HepG2 (cell line): ENCODE results near the gene RNU7-1. TPM values are rescaled to one million over a fixed set of nuclear protein-coding genes. Genes with fewer than 3 reads are reported as not detected.

Experiments
- ATAC-seq: fragments of 200-7000 bp; cut with Tn5 transposase; 3 replicates; pipeline ENCODE4 v1.9.1; 2020; ENCODE audit warnings: mild to moderate bottlenecking, moderate library complexity
- BruUV-seq: library from RNA; stranded (reverse); fragments of 400-500 nt; replicated peaks from 2 replicates; lab custom pipeline; 2021; lab: Mats Ljungman, UMichigan
- CTCF ChIA-PET: fragments of 300-600 bp; formaldehyde crosslinking; extraction: SDS; loops from one replicate; lab custom pipeline; 2021; ENCODE audit warnings: low total read pairs, inconsistent platforms, low intra/inter-chr PET ratio; lab: Yijun Ruan, JAX
- POLR2A ChIA-PET: fragments of 350-600 bp; sonication (Branson Sonifier 250); formaldehyde crosslinking; loops from one replicate; lab custom pipeline; 2020; ENCODE audit warnings: antibody characterized with exemption, inconsistent platforms; lab: Yijun Ruan, JAX
- DNase-seq: peaks from one replicate; pipeline ENCODE4 v3.0.0-alpha.2; 2015; ENCODE audit warnings: low spot score
- FAIRE-seq: peaks from 3 replicates; lab custom pipeline; 2011; peaks lifted over from hg19 to GRCh38; lab: Jason Lieb, UNC
- H2AFZ ChIP-seq: one replicate; pipeline ENCODE4 v1.6.1; 2011; ENCODE audit warnings: low read length, inconsistent platforms
- H3K27ac ChIP-seq: fragments of 300-600 bp; 3 replicates; pipeline ENCODE4 v1.8.0; 2011; ENCODE audit warnings: mixed run types, mild to moderate bottlenecking, mixed read lengths, low read length, inconsistent platforms; ENCODE audit not compliant: insufficient read depth; ENCODE audit errors: extremely low read length
- H3K27me3 ChIP-seq, 2 experiments: fragments of 200-600 bp in 1 of 2; 2 replicates in 1 of 2; 3 replicates in 1 of 2; pipeline versions ENCODE4 v1.6.0 to v1.8.0; 2011; ENCODE audit warnings: low read length in 2 of 2, mild to moderate bottlenecking in 2 of 2, moderate library complexity in 2 of 2, inconsistent platforms in 1 of 2; ENCODE audit not compliant: insufficient read depth in 2 of 2, control insufficient read depth in 1 of 2
- H3K36me3 ChIP-seq, 2 experiments: fragments of 200-600 bp in 1 of 2; replicated peaks in 1 of 2; 2 replicates in 1 of 2; 3 replicates in 1 of 2; pipeline versions ENCODE4 v1.5.1 to v1.8.0; 2011; ENCODE audit warnings: low read length in 2 of 2, inconsistent platforms in 1 of 2; ENCODE audit not compliant: insufficient read depth in 2 of 2, control insufficient read depth in 1 of 2
- H3K4me1 ChIP-seq: 2 replicates; pipeline ENCODE4 v1.5.1; 2012; ENCODE audit warnings: low read length, inconsistent platforms; ENCODE audit not compliant: insufficient read depth
- H3K4me2 ChIP-seq: 2 replicates; pipeline ENCODE4 v1.6.0; 2011; ENCODE audit warnings: low read depth, low read length, inconsistent platforms
- H3K4me3 ChIP-seq, 3 experiments: fragments of 200-600 bp in 1 of 3; sonication (generic), shearing (Covaris generic) in 1 of 3; replicated peaks in 1 of 3; 2 replicates each; pipeline ENCODE4 v1.5.1; 2011 to 2016; ENCODE audit warnings: low read length in 3 of 3, inconsistent platforms in 2 of 3, low read depth in 2 of 3, mild to moderate bottlenecking in 2 of 3, control low read depth in 1 of 3, mixed read lengths in 1 of 3; ENCODE audit not compliant: insufficient read depth in 1 of 3
- H3K79me2 ChIP-seq: one replicate; pipeline ENCODE4 v1.6.1; 2011; ENCODE audit warnings: low read length, inconsistent platforms; ENCODE audit not compliant: insufficient read depth
- H3K9ac ChIP-seq: 2 replicates; pipeline ENCODE4 v1.6.0; 2011; ENCODE audit warnings: mild to moderate bottlenecking, low read depth, low read length, inconsistent platforms; ENCODE audit not compliant: insufficient read depth
- H3K9me3 ChIP-seq: 2 replicates; pipeline ENCODE4 v1.5.1; 2012; ENCODE audit warnings: mild to moderate bottlenecking, low read length
- H4K20me1 ChIP-seq: 2 replicates; pipeline ENCODE4 v1.6.0; 2011; ENCODE audit warnings: inconsistent platforms, mild to moderate bottlenecking, low read length, moderate library complexity; ENCODE audit not compliant: insufficient read depth
- ARNTL ChIP-seq: sonication (generic); formaldehyde crosslinking; IDR thresholded peaks from 2 replicates; pipeline ENCODE4 v1.4.0; 2020; ENCODE audit warnings: mild to moderate bottlenecking, missing genetic modification reagents
- ELF3 ChIP-seq: IDR thresholded peaks from 2 replicates; pipeline ENCODE4 v1.6.1; 2016; ENCODE audit warnings: missing genetic modification reagents, missing compliant biosample characterization
- FOXA3 ChIP-seq: IDR thresholded peaks from 2 replicates; pipeline ENCODE4 v1.6.1; 2016; ENCODE audit warnings: missing genetic modification reagents, missing compliant biosample characterization
- HDAC2 ChIP-seq: sonication (generic); formaldehyde crosslinking; IDR thresholded peaks from 2 replicates; pipeline ENCODE4 v1.4.0; 2020; ENCODE audit warnings: missing genetic modification reagents
- HNRNPL ChIP-seq: fragments of 200-400 bp; formaldehyde crosslinking; IDR thresholded peaks from 2 replicates; pipeline ENCODE4 v1.6.1; 2017; ENCODE audit warnings: mild to moderate bottlenecking, low read depth, low read length
- MIER3 ChIP-seq: IDR thresholded peaks from 2 replicates; pipeline ENCODE4 v1.6.1; 2016; ENCODE audit warnings: missing compliant biosample characterization, borderline replicate concordance
- PAX8 ChIP-seq: sonication (generic); formaldehyde crosslinking; IDR thresholded peaks from 2 replicates; pipeline ENCODE4 v1.8.0; 2022; ENCODE audit warnings: mild to moderate bottlenecking, missing genetic modification reagents, borderline replicate concordance
- PITX1 ChIP-seq: sonication (generic); formaldehyde crosslinking; IDR thresholded peaks from 2 replicates; pipeline ENCODE4 v1.5.1; 2020; ENCODE audit warnings: mild to moderate bottlenecking, missing genetic modification reagents
- TEAD3 ChIP-seq: optimal IDR thresholded peaks from 2 replicates; pipeline ENCODE3; 2016; ENCODE audit warnings: borderline replicate concordance
- TEF ChIP-seq: sonication (generic); formaldehyde crosslinking; IDR thresholded peaks from 2 replicates; pipeline ENCODE4 v1.5.0; 2020; ENCODE audit warnings: missing genetic modification reagents
- U2AF2 ChIP-seq: fragments of 200-400 bp; formaldehyde crosslinking; IDR thresholded peaks from 2 replicates; pipeline ENCODE4 v1.6.1; 2017; ENCODE audit warnings: low read depth, mild to moderate bottlenecking, low read length
- ZNF180 ChIP-seq: sonication (generic); formaldehyde crosslinking; IDR thresholded peaks from 2 replicates; pipeline ENCODE4 v1.4.0; 2020; ENCODE audit warnings: low read depth, missing genetic modification reagents, borderline replicate concordance
- ZNF317 ChIP-seq: sonication (generic); formaldehyde crosslinking; IDR thresholded peaks from 2 replicates; pipeline ENCODE4 v1.5.0; 2020; ENCODE audit warnings: mild to moderate bottlenecking, missing genetic modification reagents
- ZNF615 ChIP-seq: sonication (generic); formaldehyde crosslinking; IDR thresholded peaks from 2 replicates; pipeline ENCODE4 v1.5.0; 2020; ENCODE audit warnings: mild to moderate bottlenecking, missing genetic modification reagents, borderline replicate concordance
- ZNF644 ChIP-seq: IDR thresholded peaks from 2 replicates; pipeline ENCODE4 v1.6.1; 2016; ENCODE audit warnings: low read depth
- WGBS: methylation state at CpG from one replicate; pipeline ENCODE4 v1.1.6; 2017; ENCODE audit warnings: low lambda C conversion rate; 5-methylcytosine and 5-hydroxymethylcytosine counted together
- in situ Hi-C: cut with HindIII; loops from 2 replicates; pipeline ENCODE4 v1.10.0; 2017; ENCODE audit warnings: low pct_unique_long_range_greater_than_20kb; ENCODE audit not compliant: extremely low pct_ligation_motif_present
- intact Hi-C: fragments of 100-400 bp; cut with micrococcal nuclease; formaldehyde crosslinking; loops from one replicate; pipeline ENCODE4 v1.10.0; 2022; ENCODE audit not compliant: unreplicated experiment
- polyA plus RNA-seq, 8 experiments: library from polyadenylated mRNA; depleted of rRNA in 3 of 8; stranded (reverse) in 7 of 8; unstranded in 1 of 8; fragments of >200 nt; fragmentation: Illumina TruSeq in 4 of 8; extraction: Trizol in 4 of 8; gene quantifications; 2 replicates each; pipeline versions ENCODE4 v1.2.1 to v1.2.3, GENCODE V29; 2011 to 2016; ENCODE audit warnings: low read depth in 4 of 8, missing spikeins in 1 of 8, mixed read lengths in 1 of 8; ENCODE audit not compliant: insufficient read depth in 1 of 8
- total RNA-seq, 5 experiments: library from RNA; depleted of rRNA; stranded (reverse); fragments of >200 nt; fragmentation: Illumina TruSeq; extraction: Trizol; gene quantifications; 2 replicates each; pipeline ENCODE4 v1.2.3, GENCODE V29; 2016; ENCODE audit warnings: low read depth in 1 of 5
- TF ChIP-seq, protein P1 (sequence below): sonication (generic); formaldehyde crosslinking; IDR thresholded peaks from 2 replicates; pipeline ENCODE4 v1.5.1; 2020; ENCODE audit warnings: missing genetic modification reagents, mild to moderate bottlenecking, borderline replicate concordance

The RNU7-1 gene
- total and polyA plus RNA-seq, 2 of the 13 experiments (the other 11 are each of a cell fraction or from before 2014, with no cell fraction given), result not detected

DNA sequence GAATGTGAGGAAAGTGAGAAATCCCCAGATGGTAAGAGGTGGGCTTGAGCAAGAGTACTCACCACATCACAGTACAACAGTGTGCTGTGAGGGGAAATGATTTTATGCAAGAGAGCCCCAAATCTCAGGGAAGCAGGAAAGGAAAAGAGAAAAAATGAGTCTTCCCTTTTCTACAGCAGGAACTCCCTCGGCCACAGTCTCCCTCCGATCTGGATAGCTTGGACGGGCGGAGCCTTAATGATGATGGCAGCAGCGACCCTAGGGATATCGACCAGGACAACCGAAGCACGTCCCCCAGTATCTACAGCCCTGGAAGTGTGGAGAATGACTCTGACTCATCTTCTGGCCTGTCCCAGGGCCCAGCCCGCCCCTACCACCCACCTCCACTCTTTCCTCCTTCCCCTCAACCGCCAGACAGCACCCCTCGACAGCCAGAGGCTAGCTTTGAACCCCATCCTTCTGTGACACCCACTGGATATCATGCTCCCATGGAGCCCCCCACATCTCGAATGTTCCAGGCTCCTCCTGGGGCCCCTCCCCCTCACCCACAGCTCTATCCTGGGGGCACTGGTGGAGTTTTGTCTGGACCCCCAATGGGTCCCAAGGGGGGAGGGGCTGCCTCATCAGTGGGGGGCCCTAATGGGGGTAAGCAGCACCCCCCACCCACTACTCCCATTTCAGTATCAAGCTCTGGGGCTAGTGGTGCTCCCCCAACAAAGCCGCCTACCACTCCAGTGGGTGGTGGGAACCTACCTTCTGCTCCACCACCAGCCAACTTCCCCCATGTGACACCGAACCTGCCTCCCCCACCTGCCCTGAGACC lies 8.0 kb upstream of the RNU7-1 start:
- Histone ChIP-seq H3K4me3 (no peak overlapping the region), H4K20me1 (no peaks in the 10 kb centered on the region), H2AFZ (no peak overlapping the region), H3K27me3 (no peaks in the 10 kb centered on the region), H3K9me3 (no peaks in the 10 kb centered on the region), H3K4me1 (peaks cover 37% of the 10 kb centered on the region), H3K4me2 (no peak overlapping the region), H3K27ac (no peak overlapping the region), H3K79me2 (peaks cover 11% of the 10 kb centered on the region), H3K36me3 (peaks cover 8 to 30% of the 10 kb centered on the region in 2 experiments), H3K9ac (no peak overlapping the region)
- no TSS peak for BruUV-seq
- no peak for TF ChIP-seq ZNF644 (CRISPR knock-in tag)
- TF ChIP-seq U2AF2, result no peak
- no peak for TF ChIP-seq ZNF180 (CRISPR knock-in tag)
- TF ChIP-seq MIER3 (CRISPR knock-in tag), result no peak
- no peak for TF ChIP-seq HNRNPL
- TF ChIP-seq PITX1 (CRISPR knock-in tag), result no peak
- no peak for TF ChIP-seq TEAD3 (CRISPR knock-in tag)
- no peak for TF ChIP-seq PAX8 (CRISPR knock-in tag)
- no peak for TF ChIP-seq HDAC2
- no peak for TF ChIP-seq TEF (CRISPR knock-in tag)
- TF ChIP-seq, protein P1, sequence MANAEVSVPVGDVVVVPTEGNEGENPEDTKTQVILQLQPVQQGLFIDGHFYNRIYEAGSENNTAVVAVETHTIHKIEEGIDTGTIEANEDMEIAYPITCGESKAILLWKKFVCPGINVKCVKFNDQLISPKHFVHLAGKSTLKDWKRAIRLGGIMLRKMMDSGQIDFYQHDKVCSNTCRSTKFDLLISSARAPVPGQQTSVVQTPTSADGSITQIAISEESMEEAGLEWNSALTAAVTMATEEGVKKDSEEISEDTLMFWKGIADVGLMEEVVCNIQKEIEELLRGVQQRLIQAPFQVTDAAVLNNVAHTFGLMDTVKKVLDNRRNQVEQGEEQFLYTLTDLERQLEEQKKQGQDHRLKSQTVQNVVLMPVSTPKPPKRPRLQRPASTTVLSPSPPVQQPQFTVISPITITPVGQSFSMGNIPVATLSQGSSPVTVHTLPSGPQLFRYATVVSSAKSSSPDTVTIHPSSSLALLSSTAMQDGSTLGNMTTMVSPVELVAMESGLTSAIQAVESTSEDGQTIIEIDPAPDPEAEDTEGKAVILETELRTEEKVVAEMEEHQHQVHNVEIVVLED (CRISPR knock-in tag), result no peak
- no peak for TF ChIP-seq FOXA3 (CRISPR knock-in tag)
- no peak for TF ChIP-seq ELF3 (CRISPR knock-in tag)
- TF ChIP-seq ARNTL (CRISPR knock-in tag), result no peak
- no peak for TF ChIP-seq ZNF615
- no peak for TF ChIP-seq ZNF317 (CRISPR knock-in tag)
- no peak for ATAC-seq
- POLR2A ChIA-PET, result interaction anchor here (2.0 to 4.6 kb wide), 2 partner anchors 10 kb away, joined by 8 to 30 read pairs; no protein-coding TSS in a partner anchor
- WGBS, result 92% methylated on average over 12 of the region's 14 CpGs
- in situ Hi-C loops, result no loop called here
- no peak for DNase-seq
- intact Hi-C loops, result no loop called here
- no peak for FAIRE-seq
- CTCF ChIA-PET, result no interaction called here
